Right lung (tissue), 5 donors: ENCODE data around the gene RNF112. TPM values are rescaled to one million over a fixed set of nuclear protein-coding genes. Genes with fewer than 3 reads are reported as not detected.
"Not testable (repeated sequence)": the region's sequence is repeated elsewhere in the genome, so short reads cannot be mapped to it uniquely, and the experiment has no call there.

ENCODE experiments used
- DNase-seq, 2 donors: peaks; one replicate each; pipeline ENCODE4 v3.0.0-alpha.2; 2013
- polyA plus RNA-seq, 5 donors: library from polyadenylated mRNA; unstranded; fragments of 120-200 nt; gene quantifications; one replicate each; pipeline versions ENCODE4 v1.2.1 to v1.2.3, GENCODE V29; 2013; ENCODE audit warnings: inconsistent platforms in 1 of 5, low replicate concordance in 1 of 5; ENCODE audit not compliant: insufficient read length in 5 of 5, insufficient read depth in 1 of 5

RNF112 gene
- polyA plus RNA-seq, 5 donors = 2.9 to 4.3 (median 4.0) TPM

DNA sequence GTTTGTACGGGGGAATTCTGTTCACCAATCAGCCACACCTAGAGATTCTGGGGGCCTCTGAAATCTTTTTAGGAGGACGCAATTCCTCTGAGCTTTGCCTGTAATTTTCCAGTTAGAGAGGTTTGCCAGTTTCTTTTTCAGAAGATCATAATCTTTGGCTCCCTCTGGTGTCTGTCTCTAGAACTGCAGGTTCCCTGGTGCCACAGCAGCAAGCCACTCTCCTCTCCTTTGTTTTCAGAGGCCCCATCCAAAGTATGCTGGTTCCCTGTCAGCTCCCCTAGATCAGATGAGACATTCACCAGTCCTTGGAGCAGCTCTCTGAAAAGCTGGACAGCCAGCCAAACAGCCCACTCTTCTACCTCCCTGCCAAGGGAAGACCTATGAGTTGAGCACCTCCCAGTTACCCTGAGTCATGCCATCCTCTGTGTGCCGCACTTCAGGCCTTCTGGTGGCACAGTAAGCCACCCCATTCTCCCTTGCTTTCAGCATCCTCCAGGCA, 36.1 kb downstream of the RNF112 start:
- peak; percentile 73 to 85 for DNase-seq

DNA sequence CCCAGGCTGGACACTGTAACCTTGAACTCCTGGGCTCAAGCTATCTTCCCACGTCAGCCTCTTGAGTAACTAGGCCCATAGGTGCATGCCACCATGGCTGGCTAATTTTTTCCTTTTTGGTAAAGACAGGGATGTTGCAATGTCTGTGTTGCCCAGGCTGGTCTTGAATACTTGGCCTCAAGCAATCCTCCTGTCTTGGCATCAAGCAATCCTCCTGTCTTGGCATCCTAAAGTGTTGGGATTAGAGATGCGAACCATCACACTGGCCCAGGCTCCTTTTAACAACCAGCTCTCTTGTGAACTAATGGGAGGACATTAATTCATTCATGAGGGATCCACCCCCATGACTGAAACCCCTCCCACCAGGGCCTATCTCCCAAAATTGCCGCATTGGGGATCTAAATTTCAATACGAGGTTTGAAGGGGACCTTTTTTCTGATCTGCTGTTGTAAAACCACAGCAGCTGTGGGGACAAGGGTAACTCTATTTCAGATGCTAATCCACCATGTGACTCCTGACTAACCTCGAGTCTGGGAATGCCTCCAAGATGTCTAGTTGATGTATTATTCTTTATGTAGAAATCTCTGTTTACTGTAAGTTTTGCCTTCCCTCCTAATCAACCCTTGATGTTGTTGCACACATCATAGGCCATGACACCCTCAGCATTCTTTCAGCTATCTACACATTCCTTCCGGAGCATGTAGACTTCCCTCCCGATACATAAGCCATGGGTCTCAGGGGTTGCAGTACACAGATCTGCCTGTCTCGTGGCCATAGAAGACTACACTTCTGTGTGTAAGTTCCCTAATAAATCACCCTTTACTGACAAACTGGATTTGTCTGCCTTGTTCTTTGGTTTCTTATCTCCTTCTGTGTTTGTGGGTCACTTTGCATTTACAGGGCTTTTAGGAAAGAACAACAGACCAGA, 37.6 kb downstream of the RNF112 start:
- DNase-seq = peak; percentile 94 to 95

DNA sequence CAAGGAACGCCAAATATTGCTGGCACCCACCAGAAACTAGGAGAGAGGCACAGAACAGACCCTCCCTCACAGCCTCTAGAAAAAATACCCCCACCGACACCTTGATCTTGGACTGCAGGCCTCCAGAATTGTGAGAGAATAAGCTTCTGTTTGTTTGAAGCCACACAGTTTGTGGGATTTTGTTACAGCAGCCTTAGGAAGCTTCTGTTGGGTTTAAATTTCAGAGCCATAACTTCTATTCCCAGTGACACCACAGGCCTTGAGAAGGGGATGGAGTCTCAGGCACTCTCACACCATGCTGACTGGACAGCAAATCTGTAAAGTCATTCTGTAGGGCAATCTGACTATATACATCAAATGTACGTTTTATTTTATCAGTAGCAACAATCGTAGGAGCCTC, 38.6 kb downstream of the RNF112 start:
- DNase-seq = no peak

- no peak for DNase-seq
Measured at GRCh38 chr17:19453296-19453695, 42.3 kb downstream of the RNF112 start.

DNA sequence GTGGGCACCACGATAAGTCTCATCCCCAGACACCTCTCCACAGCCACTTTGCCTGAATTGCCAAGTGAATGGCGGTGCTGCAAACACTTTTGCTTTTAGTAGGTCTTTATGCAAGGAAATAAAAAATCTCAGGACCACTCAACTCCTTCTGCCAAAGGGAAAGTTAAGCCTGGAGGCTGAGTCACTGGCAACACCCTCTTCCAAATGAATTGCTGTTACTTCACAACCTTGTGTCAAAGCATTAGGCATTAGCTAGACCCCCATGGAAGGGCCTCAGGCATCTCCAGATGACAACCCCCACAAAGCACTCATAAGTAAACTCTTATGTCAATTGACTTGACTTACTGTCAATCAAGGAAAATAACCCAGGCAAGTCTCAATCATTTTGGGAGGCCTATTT, 43.0 kb downstream of the RNF112 start:
- no peak for DNase-seq

- DNase-seq = no peak
Measured at GRCh38 chr17:19456016-19456927, 45.2 kb downstream of the RNF112 start.

DNA sequence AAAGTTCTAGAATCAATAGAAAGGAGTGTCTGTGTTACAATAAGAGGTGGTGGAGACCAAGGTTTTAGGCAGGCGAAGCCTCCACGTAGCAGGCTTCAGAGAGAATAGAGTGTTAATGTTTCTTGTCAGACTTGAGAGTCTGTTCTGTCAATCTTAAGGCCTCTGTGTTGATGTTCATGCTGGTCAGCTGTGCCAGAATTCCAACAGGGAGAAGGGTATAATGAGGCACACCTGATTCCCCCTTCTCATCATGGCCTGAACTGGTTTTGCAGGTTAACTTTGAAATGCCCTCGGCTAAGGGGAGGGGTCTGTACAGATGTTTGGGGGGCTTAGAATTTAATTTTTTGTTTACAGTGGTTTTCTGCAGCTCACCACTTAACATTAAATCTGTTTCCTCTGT, 46.0 kb downstream of the RNF112 start:
- DNase-seq = no peak

DNA sequence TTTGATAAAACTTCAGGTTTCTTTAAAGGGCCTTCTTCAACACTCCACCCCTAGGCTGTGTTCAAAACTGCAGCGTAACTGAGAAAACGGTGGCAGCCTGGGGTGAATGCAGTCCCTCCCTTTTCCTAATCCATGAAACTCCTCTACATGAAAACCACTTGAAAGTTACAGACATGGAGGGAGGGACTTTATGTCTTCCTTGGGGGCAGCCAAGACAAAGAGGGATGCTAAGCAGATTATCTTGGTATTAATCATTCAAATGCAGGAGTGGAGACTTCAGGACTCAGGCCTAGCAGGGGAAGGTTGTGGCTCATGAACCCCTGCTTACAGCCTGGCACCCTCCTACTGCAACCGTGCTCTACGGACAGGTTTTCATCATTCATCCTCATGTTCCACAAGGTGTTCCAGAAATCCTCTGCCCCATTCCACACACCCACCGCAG, 46.8 kb downstream of the RNF112 start:
- no peak for DNase-seq

- not testable (repeated sequence) for DNase-seq
Measured at GRCh38 chr17:19458481-19458880, 47.4 kb downstream of the RNF112 start.

DNA sequence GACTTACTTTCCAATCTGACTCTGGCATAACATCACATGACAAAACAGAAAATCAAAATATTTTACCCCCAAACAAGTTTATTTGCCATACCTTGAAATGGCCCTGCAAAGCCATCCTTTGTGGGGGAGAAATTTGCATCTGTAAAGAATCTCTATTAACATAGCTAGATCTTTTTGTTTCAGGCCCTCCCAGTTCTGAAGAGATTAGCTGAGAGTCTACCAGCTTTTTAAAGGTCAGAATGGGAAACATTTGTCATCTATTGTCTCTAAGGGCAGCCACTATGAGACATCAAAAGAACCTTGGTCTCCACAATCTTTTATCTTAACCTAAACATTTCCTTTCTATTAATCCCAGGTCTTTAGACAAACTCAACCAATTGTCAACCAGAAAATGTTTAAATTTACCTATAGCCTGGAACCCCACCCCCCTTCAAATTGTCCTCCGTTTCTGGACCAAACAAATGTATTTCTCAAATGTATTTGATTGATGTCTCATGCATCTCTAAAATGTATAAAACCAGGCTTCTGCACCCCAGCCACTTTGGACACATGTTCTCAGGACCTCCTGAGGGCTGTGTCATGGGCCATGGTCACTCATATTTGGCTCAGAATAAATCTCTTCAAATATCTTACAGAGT, 48.1 kb downstream of the RNF112 start:
- not testable (repeated sequence) for DNase-seq

DNA sequence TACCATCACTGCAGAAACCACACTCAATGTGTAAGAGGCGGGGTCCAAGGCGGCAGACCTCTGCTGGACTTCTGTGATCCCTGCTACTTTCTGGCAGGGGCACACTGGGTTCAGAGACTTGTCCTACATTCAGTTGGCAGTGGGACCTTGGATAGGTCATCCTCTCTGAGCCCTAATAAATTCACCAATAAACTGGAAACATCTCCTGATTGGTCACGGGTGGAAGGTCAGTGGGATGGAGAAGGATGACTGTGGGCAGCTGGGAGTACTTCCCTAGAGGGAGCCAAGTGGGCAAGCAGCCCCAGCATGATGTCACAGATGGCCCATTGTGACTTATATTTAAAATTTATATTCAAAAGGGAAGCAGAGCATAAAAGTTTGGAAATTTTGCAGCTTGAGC, 49.7 kb downstream of the RNF112 start:
- DNase-seq = no peak

DNA sequence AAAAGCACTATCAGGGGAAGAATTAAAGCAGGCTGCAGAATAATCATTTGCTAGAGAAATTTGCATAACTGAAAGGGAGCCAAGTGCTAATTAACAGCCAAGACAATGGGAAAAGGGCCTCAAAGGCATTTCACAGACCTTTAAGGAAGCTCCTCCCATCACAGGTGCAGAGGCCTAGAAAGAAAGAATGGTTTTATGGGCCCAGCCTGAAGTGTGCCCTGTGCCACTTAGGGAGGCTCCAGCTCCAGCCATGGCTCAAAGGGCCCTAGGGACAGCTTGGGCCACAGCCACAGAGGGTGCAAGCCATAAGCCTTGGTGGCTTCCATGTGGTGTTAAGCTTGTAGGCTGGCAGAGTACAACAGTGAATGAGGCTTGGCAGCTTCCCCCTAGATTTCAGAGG, 50.1 kb downstream of the RNF112 start:
- no peak for DNase-seq

GRCh38 chr17:19461681-19462080, 50.6 kb downstream of the RNF112 start:
- DNase-seq = no peak

GRCh38 chr17:19462456-19463035, 51.5 kb downstream of the RNF112 start:
- not testable (repeated sequence) for DNase-seq

- no peak for DNase-seq
Measured at GRCh38 chr17:19464031-19465026, 53.3 kb downstream of the RNF112 start.

Other genes starting within 250 kb of the RNF112 start
- 10 to 100 TPM; 45.3 to 50.8 (median 50.3) TPM for gene EPN2, start 173.9 kb upstream of the RNF112 start, polyA plus RNA-seq
- 10 to 100 TPM; 16.4 to 24.1 (median 22.1) TPM for gene B9D1, start 48.5 kb upstream of the RNF112 start, polyA plus RNA-seq
- 10 to 100 TPM; 19.6 to 30.4 (median 20.8) TPM for gene MAPK7, start 32.7 kb upstream of the RNF112 start, polyA plus RNA-seq
- gene MFAP4, start 24.0 kb upstream of the RNF112 start, polyA plus RNA-seq = 100 to 1,000 TPM; 445 to 675 (median 514) TPM
- gene SLC47A1, start 122.6 kb downstream of the RNF112 start, polyA plus RNA-seq = 1 to 10 TPM in 4 of 5 donors, under 1 TPM in 1; 0.75 to 2.8 (median 1.3) TPM
- gene ALDH3A2, start 237.5 kb downstream of the RNF112 start, polyA plus RNA-seq = 10 to 100 TPM; 48.4 to 81.1 (median 69.8) TPM